Measurements from ENCODE around the gene FAAP100.

DNA sequence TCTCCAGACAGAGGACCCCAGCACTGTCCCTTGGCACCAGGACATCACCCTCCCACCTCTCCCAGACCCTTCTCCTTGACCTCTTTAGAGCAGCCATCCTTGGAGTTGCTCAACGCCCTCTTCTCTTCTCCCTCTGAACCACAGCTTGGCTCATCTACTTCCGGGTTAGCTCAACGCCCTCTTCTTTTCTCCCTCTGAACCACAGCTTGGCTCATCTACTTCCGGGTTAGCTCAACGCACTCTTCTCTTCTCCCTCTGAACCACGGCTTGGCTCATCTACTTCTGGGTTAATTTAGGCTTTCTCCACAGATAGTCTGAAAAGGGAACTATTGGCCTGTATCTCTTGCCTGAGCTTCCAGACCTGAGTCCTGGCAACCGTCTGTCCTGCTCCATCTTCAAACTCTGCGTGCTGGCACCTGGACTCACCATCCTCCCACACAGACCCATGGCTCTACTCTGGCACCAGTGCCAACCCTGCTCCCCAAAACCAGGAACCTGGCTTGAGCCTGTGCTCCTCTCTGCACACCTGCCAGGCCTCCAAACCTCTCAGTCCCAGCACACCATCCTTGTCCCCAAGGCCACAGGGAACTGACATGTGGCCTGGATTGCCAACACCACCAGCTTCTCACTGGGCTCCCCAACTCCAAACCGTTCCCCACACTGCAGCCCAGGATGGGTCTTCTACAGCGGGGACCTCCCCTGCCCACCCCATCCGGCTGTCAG is 25.3 kb upstream of the FAAP100 start:
- TF ChIP-seq POLR2AphosphoS5 (IDR thresholded peaks at IDR 0.05) (no peak), EP300 (conservative IDR thresholded peaks at IDR 0.05; ENCODE audit: poor library complexity, severe bottlenecking) (no peak), MXI1 (conservative IDR thresholded peaks at IDR 0.05; ENCODE audit: poor library complexity, severe bottlenecking) (no peak)
- TF ChIP-seq, protein P1, sequence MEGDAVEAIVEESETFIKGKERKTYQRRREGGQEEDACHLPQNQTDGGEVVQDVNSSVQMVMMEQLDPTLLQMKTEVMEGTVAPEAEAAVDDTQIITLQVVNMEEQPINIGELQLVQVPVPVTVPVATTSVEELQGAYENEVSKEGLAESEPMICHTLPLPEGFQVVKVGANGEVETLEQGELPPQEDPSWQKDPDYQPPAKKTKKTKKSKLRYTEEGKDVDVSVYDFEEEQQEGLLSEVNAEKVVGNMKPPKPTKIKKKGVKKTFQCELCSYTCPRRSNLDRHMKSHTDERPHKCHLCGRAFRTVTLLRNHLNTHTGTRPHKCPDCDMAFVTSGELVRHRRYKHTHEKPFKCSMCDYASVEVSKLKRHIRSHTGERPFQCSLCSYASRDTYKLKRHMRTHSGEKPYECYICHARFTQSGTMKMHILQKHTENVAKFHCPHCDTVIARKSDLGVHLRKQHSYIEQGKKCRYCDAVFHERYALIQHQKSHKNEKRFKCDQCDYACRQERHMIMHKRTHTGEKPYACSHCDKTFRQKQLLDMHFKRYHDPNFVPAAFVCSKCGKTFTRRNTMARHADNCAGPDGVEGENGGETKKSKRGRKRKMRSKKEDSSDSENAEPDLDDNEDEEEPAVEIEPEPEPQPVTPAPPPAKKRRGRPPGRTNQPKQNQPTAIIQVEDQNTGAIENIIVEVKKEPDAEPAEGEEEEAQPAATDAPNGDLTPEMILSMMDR (IDR thresholded peaks at IDR 0.05; ENCODE audit: poor library complexity, severe bottlenecking): no peak
